Osteocyte (in vitro differentiated cells): ENCODE measurements around the gene COPRS. TPM values are rescaled to one million over a fixed set of nuclear protein-coding genes. Genes with fewer than 3 reads are reported as not detected.
"Not testable (repeated sequence)": the region's sequence is repeated elsewhere in the genome, so short reads cannot be mapped to it uniquely, and the experiment has no call there.

Experiments
- DNase-seq: peaks from one replicate; pipeline ENCODE4 v3.0.0; 2021; ENCODE audit warnings: mixed read lengths; ENCODE audit not compliant: unreplicated experiment; ENCODE audit errors: extremely low spot score
- H3K27ac Mint-ChIP-seq: one replicate; pipeline ENCODE4 v1.8.0; 2021; ENCODE audit warnings: mild to moderate bottlenecking, mixed read lengths; ENCODE audit not compliant: unreplicated experiment
- H3K27me3 Mint-ChIP-seq: one replicate; pipeline ENCODE4 v1.8.0; 2021; ENCODE audit warnings: mixed read lengths; ENCODE audit not compliant: unreplicated experiment
- H3K36me3 Mint-ChIP-seq: one replicate; pipeline ENCODE4 v1.8.0; 2021; ENCODE audit warnings: mixed read lengths; ENCODE audit not compliant: unreplicated experiment
- H3K4me1 Mint-ChIP-seq: one replicate; pipeline ENCODE4 v1.8.0; 2021; ENCODE audit warnings: mixed read lengths; ENCODE audit not compliant: unreplicated experiment
- H3K4me3 Mint-ChIP-seq: one replicate; pipeline ENCODE4 v1.8.0; 2021; ENCODE audit warnings: mild to moderate bottlenecking, moderate library complexity, mixed read lengths; ENCODE audit not compliant: unreplicated experiment
- H3K9me3 Mint-ChIP-seq: one replicate; pipeline ENCODE4 v1.8.0; 2021; ENCODE audit warnings: mixed read lengths; ENCODE audit not compliant: unreplicated experiment
- total RNA-seq: library from RNA; stranded (reverse); gene quantifications from 2 replicates; pipeline ENCODE4 v1.2.1, GENCODE V29; 2021
- TF ChIP-seq, protein P1 (sequence below): fragments of 200-600 bp; sonication (generic); IDR thresholded peaks from 2 replicates; pipeline ENCODE4 v1.5.0; 2021; ENCODE audit warnings: antibody characterized with exemption, mild to moderate bottlenecking, moderate library complexity

The COPRS gene
- total RNA-seq, 1 donor from 2014 or later: 51.2 TPM

DNA sequence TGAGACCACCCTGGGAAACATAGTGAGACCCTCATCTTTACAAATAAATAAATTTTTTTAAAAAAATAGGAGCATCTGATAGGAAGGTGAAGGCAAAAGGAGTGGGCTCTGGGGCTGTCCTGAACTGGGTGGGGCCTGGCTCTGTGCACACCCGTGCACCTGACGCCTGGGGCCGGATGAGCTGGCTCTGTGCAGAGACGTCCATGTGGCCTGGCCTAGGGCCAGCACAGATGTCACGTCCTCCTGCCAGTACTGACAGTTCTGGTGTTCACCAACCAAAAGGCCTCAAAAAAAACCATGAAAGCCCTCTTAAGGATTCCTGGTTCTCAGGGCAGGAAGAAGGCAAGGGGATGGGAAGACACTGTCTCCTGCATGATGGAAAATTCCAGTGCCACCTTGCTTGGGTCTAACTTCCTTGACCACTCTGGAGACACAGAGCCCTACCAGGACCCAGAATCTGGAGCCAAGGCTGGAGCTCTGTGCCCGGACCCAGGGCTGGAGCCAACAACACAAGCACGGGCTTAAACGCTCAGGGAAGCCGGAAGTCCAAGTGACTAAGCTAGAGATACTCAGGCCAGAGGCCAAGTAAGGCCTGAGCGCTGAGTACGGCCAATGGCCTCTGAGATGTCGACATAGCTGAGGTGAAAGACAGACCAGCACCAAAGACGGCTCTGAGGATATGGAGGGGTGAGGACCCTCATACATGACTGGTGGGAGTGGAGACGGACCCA, 32.9 kb downstream of the COPRS start:
- no peaks in the 10 kb centered on the region for H3K36me3 Mint-ChIP-seq
- no peak for DNase-seq
- no peak overlapping the region for H3K27ac Mint-ChIP-seq
- H3K4me3 Mint-ChIP-seq: no peak overlapping the region
- TF ChIP-seq, protein P1, sequence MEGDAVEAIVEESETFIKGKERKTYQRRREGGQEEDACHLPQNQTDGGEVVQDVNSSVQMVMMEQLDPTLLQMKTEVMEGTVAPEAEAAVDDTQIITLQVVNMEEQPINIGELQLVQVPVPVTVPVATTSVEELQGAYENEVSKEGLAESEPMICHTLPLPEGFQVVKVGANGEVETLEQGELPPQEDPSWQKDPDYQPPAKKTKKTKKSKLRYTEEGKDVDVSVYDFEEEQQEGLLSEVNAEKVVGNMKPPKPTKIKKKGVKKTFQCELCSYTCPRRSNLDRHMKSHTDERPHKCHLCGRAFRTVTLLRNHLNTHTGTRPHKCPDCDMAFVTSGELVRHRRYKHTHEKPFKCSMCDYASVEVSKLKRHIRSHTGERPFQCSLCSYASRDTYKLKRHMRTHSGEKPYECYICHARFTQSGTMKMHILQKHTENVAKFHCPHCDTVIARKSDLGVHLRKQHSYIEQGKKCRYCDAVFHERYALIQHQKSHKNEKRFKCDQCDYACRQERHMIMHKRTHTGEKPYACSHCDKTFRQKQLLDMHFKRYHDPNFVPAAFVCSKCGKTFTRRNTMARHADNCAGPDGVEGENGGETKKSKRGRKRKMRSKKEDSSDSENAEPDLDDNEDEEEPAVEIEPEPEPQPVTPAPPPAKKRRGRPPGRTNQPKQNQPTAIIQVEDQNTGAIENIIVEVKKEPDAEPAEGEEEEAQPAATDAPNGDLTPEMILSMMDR: no peak
- H3K9me3 Mint-ChIP-seq: no peaks in the 10 kb centered on the region
- peaks cover 13% of the 10 kb centered on the region for H3K4me1 Mint-ChIP-seq
- H3K27me3 Mint-ChIP-seq: no peaks in the 10 kb centered on the region

DNA sequence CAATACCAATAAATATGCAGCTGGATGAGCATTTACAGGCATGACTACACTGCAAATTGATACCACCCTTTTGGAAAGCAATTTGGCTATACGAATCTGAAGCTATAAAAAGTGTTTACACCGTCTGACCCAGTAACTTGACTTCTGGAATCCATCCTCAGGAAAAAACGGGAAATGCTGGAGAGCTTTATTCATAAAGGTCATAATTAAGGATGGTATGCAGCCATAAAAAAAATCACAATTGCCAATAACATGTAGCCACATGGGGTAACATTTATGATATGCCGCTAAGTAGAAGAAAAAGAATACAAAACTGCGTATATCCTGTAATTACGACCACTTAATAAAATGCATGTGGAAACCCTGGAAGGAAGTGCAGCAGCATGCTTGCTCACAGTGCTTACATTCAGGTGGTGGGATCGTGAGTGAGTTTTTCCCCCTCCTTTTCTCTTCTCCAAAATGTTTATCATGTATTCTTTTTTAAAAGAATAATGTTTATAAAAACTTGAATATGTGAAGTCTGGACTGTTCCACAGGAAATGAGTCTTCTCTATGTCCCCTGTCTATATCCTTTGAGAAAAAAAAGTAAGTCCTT, 34.2 kb downstream of the COPRS start:
- no peak for DNase-seq
- Mint-ChIP-seq H3K27me3 (no peaks in the 10 kb centered on the region), H3K4me1 (peaks cover 9% of the 10 kb centered on the region), H3K9me3 (no peaks in the 10 kb centered on the region), H3K36me3 (no peaks in the 10 kb centered on the region), H3K4me3 (no peak overlapping the region), H3K27ac (no peak overlapping the region)
- TF ChIP-seq, protein P1: no peak

DNA sequence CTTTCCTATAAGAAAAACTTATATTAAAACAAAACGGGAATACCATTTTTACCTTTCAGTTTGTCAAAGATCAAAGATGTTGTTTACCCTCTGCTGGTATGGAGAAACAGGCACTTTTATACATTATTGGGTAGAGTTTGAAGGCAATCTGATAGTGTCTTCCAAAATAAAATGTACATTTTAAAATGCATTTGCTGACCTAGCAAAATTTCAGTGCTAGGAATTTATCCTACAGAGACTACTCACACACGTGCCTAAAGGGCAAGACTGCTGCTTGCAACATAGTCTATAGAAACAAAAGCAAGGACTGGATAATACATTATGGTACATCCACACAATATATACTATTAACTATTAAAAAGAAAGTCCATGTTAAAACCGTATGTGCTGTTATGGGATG, 36.0 kb downstream of the COPRS start:
- H3K36me3 Mint-ChIP-seq: no peaks in the 10 kb centered on the region
- H3K27me3 Mint-ChIP-seq: no peaks in the 10 kb centered on the region
- no peak overlapping the region for H3K4me3 Mint-ChIP-seq
- no peaks in the 10 kb centered on the region for H3K9me3 Mint-ChIP-seq
- H3K27ac Mint-ChIP-seq: no peak overlapping the region
- TF ChIP-seq, protein P1: no peak
- H3K4me1 Mint-ChIP-seq: peaks cover 9% of the 10 kb centered on the region
- DNase-seq: no peak

DNA sequence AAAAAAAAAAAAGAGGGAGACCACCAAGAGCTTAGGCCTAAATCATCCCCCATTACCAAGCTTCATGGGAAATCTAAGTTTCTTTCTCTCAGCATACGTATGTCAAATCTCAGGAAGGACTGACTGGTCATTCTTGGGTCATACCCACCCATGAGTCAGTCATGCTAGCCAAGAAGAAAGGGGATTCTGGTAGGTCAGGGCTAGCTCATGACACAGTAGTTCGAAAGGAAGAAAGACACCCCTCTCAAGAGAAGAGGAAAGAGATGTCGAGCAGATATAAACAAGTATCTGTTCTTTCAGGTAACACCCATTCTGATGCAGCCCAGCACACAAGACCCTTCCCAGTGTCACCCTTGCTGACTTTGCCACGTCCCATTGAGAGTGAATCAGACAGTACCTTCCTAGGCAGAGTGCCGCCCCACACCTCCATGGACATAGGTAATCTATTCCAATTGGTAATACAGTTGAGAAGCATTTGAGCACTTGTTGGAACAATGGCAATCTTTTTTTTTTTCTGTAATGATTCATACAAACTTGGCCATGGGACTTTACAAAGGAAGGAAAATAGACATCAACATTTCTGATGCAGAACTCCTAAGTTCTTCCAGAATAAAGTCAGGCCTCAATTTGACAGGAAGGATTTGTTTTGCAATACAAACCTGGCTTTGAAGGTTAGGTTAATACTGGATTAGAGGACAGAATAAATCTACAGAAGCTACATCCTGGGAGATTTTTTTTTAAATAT, 38.2 kb downstream of the COPRS start:
- Mint-ChIP-seq H3K4me1 (peaks cover 9% of the 10 kb centered on the region), H3K4me3 (no peak overlapping the region), H3K9me3 (no peaks in the 10 kb centered on the region), H3K27me3 (no peaks in the 10 kb centered on the region), H3K36me3 (no peaks in the 10 kb centered on the region), H3K27ac (no peak overlapping the region)
- TF ChIP-seq, protein P1: no peak
- no peak for DNase-seq

DNA sequence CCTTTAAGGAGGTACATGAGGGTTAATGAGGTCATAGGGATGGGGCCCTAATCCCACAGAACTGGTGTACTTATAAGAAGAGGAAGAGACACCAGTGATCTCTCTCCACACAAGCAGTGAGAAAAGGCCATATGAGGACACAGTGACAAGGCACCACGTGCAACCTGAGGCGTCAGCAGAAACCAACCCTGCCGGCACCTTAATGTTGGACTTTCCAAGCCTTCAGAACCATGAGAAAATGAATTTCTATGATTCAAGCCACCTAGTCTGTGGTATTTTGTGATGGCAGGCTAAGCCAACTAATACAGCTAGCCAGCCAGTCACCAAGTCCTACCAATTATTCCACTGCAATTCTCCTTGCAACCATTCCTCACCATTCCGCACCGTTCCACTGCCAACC, 39.5 kb downstream of the COPRS start:
- no peak overlapping the region for H3K4me3 Mint-ChIP-seq
- H3K9me3 Mint-ChIP-seq: no peaks in the 10 kb centered on the region
- no peak overlapping the region for H3K27ac Mint-ChIP-seq
- no peaks in the 10 kb centered on the region for H3K27me3 Mint-ChIP-seq
- DNase-seq: no peak
- no peaks in the 10 kb centered on the region for H3K36me3 Mint-ChIP-seq
- peaks cover 5% of the 10 kb centered on the region for H3K4me1 Mint-ChIP-seq
- TF ChIP-seq, protein P1: no peak

DNA sequence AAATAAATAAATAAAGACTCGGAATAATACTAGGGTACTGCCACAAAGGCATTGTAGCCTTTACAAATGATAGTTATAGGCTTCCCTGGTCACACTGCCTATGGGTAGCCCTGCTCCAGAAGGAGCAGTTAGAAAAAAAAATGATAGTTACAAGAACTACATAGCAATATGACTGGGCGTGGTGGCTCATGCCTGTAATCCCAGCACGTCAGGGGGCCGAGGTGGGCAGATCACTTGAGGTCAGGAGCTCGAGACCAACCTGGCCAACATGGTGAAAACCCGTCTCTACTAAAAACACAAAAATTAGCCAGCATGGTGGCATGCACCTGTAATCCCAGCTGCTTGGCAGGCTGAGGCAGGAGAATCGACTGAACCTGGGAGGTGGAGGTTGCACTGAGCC, 40.2 kb downstream of the COPRS start:
- not testable (repeated sequence) for H3K27ac Mint-ChIP-seq, H3K9me3 Mint-ChIP-seq, H3K27me3 Mint-ChIP-seq, H3K4me3 Mint-ChIP-seq, DNase-seq, H3K36me3 Mint-ChIP-seq, H3K4me1 Mint-ChIP-seq
